H1 (cell line): Measurements from ENCODE around the gene BFSP2. TPM values are rescaled to one million over a fixed set of nuclear protein-coding genes. Genes with fewer than 3 reads are reported as not detected.

Experiments
- EZH2 ChIP-seq: fragments of 200-600 bp; sonication (generic); IDR thresholded peaks from 2 replicates; pipeline ENCODE4 v1.7.1; 2012; ENCODE audit warnings: low read depth, mild to moderate bottlenecking, moderate library complexity, low read length, inconsistent platforms; ENCODE audit not compliant: severe bottlenecking
- TBP ChIP-seq: IDR thresholded peaks from 2 replicates; pipeline ENCODE4 v1.6.1; 2011; ENCODE audit warnings: low read depth, low read length, improper control_type of control experiment
- polyA plus RNA-seq, 7 experiments: library from polyadenylated mRNA; depleted of rRNA in 3 of 7; stranded (reverse) in 5 of 7; unstranded in 2 of 7; fragments of >200 nt in 5 of 7; fragments of 200-250 nt in 2 of 7; gene quantifications; 1 replicate in 5 of 7; 2 replicates in 1 of 7; 4 replicates in 1 of 7; pipeline versions ENCODE4 v1.2.1 to v1.2.3, GENCODE V29; 2011 to 2013; ENCODE audit warnings: missing spikeins in 2 of 7, mixed read lengths in 2 of 7
- total RNA-seq: library from RNA; stranded (reverse); fragmentation: NEBNext Ultra II Directional; extraction: Animal tissue kit (Norgen Biotek cat#: 25700); gene quantifications from 2 replicates; pipeline ENCODE4 v1.2.1, GENCODE V29; 2021

BFSP2 gene
- total and polyA plus RNA-seq, 2 of the 8 experiments (the other 6 are each of a cell fraction or from before 2014, with no cell fraction given): not detected

DNA sequence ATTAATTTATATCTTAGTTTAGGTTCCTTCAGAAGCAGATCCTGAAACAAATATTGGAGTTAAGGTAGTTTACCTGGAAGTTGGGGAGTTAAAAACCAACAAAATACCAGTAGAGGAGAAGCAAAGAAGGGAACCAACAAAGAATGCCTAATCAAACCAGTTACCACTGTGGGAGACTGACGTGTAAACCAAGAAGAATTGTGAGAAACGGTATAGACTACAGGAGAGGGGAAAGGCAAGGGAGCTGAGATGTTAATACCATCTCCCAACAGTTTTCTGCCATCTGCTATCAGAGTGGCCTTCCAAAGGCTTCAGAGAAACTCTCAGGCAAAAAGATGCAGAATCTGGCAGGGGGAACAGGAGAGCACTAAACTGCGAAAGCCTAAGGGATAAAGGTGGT is 53.5 kb downstream of the BFSP2 start (continued):
- TF ChIP-seq EZH2: no peak
- TF ChIP-seq TBP: no peak
- TF ChIP-seq, all 59 proteins: peak for 0
